Right lobe of liver (tissue), 6 donors: Measurements from ENCODE around the gene BET1L. TPM values are rescaled to one million over a fixed set of nuclear protein-coding genes. Genes with fewer than 3 reads are reported as not detected.

Experiments used
- ATAC-seq, 4 donors: fragments of 200-7000 bp; cut with Tn5 transposase; one replicate each; pipeline ENCODE4 v1.9.1; 2020; ENCODE audit warnings: mild to moderate bottlenecking in 4 of 4, moderate library complexity in 4 of 4
- DNase-seq, 3 donors: peaks; one replicate each; pipeline ENCODE4 v3.0.0-alpha.2; 2020
- H3K27ac ChIP-seq, 3 donors: fragments of 200-600 bp; one replicate each; pipeline ENCODE4 v1.8.0; 2022
- H3K27me3 ChIP-seq, 2 donors: fragments of 200-600 bp; one replicate each; pipeline ENCODE4 v1.8.0; 2022
- H3K36me3 ChIP-seq, 4 donors: fragments of 200-600 bp; sonication (generic) in 1 of 4; one replicate each; pipeline versions ENCODE4 v1.5.1 to v1.8.0; 2017 to 2022; ENCODE audit warnings: control low read depth in 1 of 4
- H3K4me1 ChIP-seq, 4 donors: fragments of 200-600 bp; sonication (generic) in 1 of 4; one replicate each; pipeline versions ENCODE4 v1.5.1 to v1.8.0; 2017 to 2022; ENCODE audit warnings: control low read depth in 1 of 4
- H3K4me3 ChIP-seq, 3 donors: fragments of 200-600 bp; one replicate each; pipeline ENCODE4 v1.8.0; 2022
- H3K9me3 ChIP-seq, 4 donors: fragments of 200-600 bp; sonication (generic) in 1 of 4; one replicate each; pipeline versions ENCODE4 v1.5.1 to v1.8.0; 2017 to 2022; ENCODE audit warnings: control low read depth in 1 of 4
- CTCF ChIP-seq, 4 donors: fragments of 200-600 bp in 3 of 4; fragments of 450-650 bp in 1 of 4; IDR thresholded peaks; one replicate each; pipeline versions ENCODE4 v1.5.1 to v1.8.0; 2016 to 2022; ENCODE audit warnings: antibody characterized with exemption in 4 of 4, mild to moderate bottlenecking in 2 of 4
- POLR2A ChIP-seq: fragments of 450-650 bp; IDR thresholded peaks from one replicate; pipeline ENCODE4 v1.6.1; 2017; ENCODE audit warnings: antibody characterized with exemption, mild to moderate bottlenecking
- WGBS: methylation state at CpG from one replicate; pipeline ENCODE4 v1.1.6; 2018; ENCODE audit warnings: low coverage, low lambda C conversion rate; ENCODE audit not compliant: insufficient coverage; ENCODE audit errors: missing lambda C conversion rate; 5-methylcytosine and 5-hydroxymethylcytosine counted together
- intact Hi-C, 2 donors: fragments of 100-400 bp; cut with DNase I; formaldehyde crosslinking; loops; one replicate each; pipeline versions ENCODE4 v1.11.2 to v1.14.1; 2022
- total RNA-seq, 6 experiments: library from RNA; depleted of rRNA in 2 of 6; stranded (reverse); fragments of >200 nt in 2 of 6; fragmentation: NEBNext Ultra II Directional in 3 of 6; extraction: Animal tissue kit (Norgen Biotek cat#: 25700) in 3 of 6; gene quantifications; one replicate each; pipeline versions ENCODE4 v1.1.0 to v1.2.4, GENCODE V29; 2016 to 2023
- donor health status: DM: no; HTN: yes; CAD: no.
- donor health status: DM: no; HTN: no; CAD: no.
- donor health status: DM: no; HTN: no; CAD: no.
- donor health status: DM: no; HTN: yes; CAD: no.
- donor health status: DM: no; HTN: yes; CAD: no.

BET1L gene
- total RNA-seq, 6 experiments from 2014 or later, result 17.2 to 28.9 (median 24.8) TPM

- DNase-seq, result peak in 1 of 3 donors; percentile 42
- Histone ChIP-seq H3K4me3 (no peak overlapping the region), H3K27ac (no peak overlapping the region), H3K27me3 (no peaks in the 10 kb centered on the region), H3K9me3 (no peaks in the 10 kb centered on the region), H3K4me1 (peaks cover 0 to 14% (median 8%) of the 10 kb centered on the region in 4 donors), H3K36me3 (peaks cover 0 to 17% (median 4%) of the 10 kb centered on the region in 4 donors)
- 87% methylated on average over 3 of the region's 7 CpGs for WGBS
- ATAC-seq, result no peak
- intact Hi-C loops, result loop anchor here in 1 of 2 donors (5.0 kb wide), 1 partner anchor 44 kb away; no protein-coding TSS in a partner anchor
- TF ChIP-seq CTCF (IDR thresholded peaks at IDR 0.05) (no peak), POLR2A (no peak)
Measured at GRCh38 chr11:203056-203944, 3.9 kb downstream of the BET1L start.

- ATAC-seq, result no peak
- intact Hi-C loops, result loop anchor here in 1 of 2 donors (5.0 kb wide), 1 partner anchor 45 kb away; no protein-coding TSS in a partner anchor
- no peak for DNase-seq
- no peaks in the 10 kb centered on the region for H3K27me3 ChIP-seq
- no peak overlapping the region for H3K4me3 ChIP-seq
- no peaks in the 10 kb centered on the region for H3K9me3 ChIP-seq
- 75% methylated on average over 8 of the region's 8 CpGs for WGBS
- TF ChIP-seq POLR2A, result no peak
- H3K4me1 ChIP-seq, result peaks cover 0 to 14% (median 8%) of the 10 kb centered on the region in 4 donors
- H3K27ac ChIP-seq, result no peak overlapping the region
- H3K36me3 ChIP-seq, result peaks cover 0 to 17% (median 4%) of the 10 kb centered on the region in 4 donors
Measured at GRCh38 chr11:202490-202889, 4.7 kb downstream of the BET1L start.

GRCh38 chr11:201966-202365 is 5.2 kb downstream of the BET1L start:
- DNase-seq (no peak), ATAC-seq (no peak)
- H3K4me3 ChIP-seq, result no peak overlapping the region
- TF ChIP-seq CTCF (IDR thresholded peaks at IDR 0.05), result no peak
- TF ChIP-seq POLR2A, result no peak
- peaks cover 0 to 17% (median 4%) of the 10 kb centered on the region in 4 donors for H3K36me3 ChIP-seq
- WGBS, result 50% methylated on average over 11 of the region's 15 CpGs
- no peaks in the 10 kb centered on the region for H3K27me3 ChIP-seq
- H3K9me3 ChIP-seq, result no peaks in the 10 kb centered on the region
- H3K27ac ChIP-seq, result no peak overlapping the region
- intact Hi-C loops, result loop anchor here in 1 of 2 donors (5.0 kb wide), 1 partner anchor 45 kb away; no protein-coding TSS in a partner anchor
- H3K4me1 ChIP-seq, result peaks cover 0 to 14% (median 8%) of the 10 kb centered on the region in 4 donors

- Histone ChIP-seq H3K36me3 (peaks cover 0 to 12% (median 2%) of the 10 kb centered on the region in 4 donors), H3K4me3 (no peak overlapping the region), H3K27me3 (no peaks in the 10 kb centered on the region), H3K9me3 (no peaks in the 10 kb centered on the region), H3K4me1 (peaks cover 0 to 5% (median 1%) of the 10 kb centered on the region in 4 donors), H3K27ac (no peak overlapping the region)
- DNase-seq (no peak), ATAC-seq (no peak)
- intact Hi-C loops, result loop anchor here in 1 of 2 donors (5.0 kb wide), 1 partner anchor 47 kb away; no protein-coding TSS in a partner anchor
- WGBS, result 97% methylated on average over 4 of the region's 13 CpGs
- TF ChIP-seq CTCF (IDR thresholded peaks at IDR 0.05) (no peak), POLR2A (no peak)
Measured at GRCh38 chr11:200224-201003, 6.8 kb downstream of the BET1L start.
